ENCODE measurements around the gene MRGPRE. TPM values are rescaled to one million over a fixed set of nuclear protein-coding genes. Genes with fewer than 3 reads are reported as not detected.

Gene MRGPRE
- total RNA-seq, 1 experiment from 2014 or later, result not detected

GRCh38 chr11:3196161-3197043, 35.8 kb downstream of the MRGPRE start:
- DNase-seq (ENCODE audit: low read depth), result no peak

- DNase-seq (ENCODE audit: low read depth), result peak; percentile 15
These were observed 36.7 kb downstream of the MRGPRE start for GRCh38 chr11:3195251-3196160.

GRCh38 chr11:3194016-3194816, 38.0 kb downstream of the MRGPRE start:
- DNase-seq (ENCODE audit: low read depth), result no peak

- DNase-seq (ENCODE audit: low read depth), result no peak
These were observed 38.7 kb downstream of the MRGPRE start for GRCh38 chr11:3193373-3194015.

GRCh38 chr11:3192511-3193372, 39.5 kb downstream of the MRGPRE start:
- DNase-seq (ENCODE audit: low read depth), result no peak

- DNase-seq (ENCODE audit: low read depth), result no peak
These were observed 40.5 kb downstream of the MRGPRE start for GRCh38 chr11:3191586-3192324.

GRCh38 chr11:3190600-3190999, 41.6 kb downstream of the MRGPRE start:
- DNase-seq (ENCODE audit: low read depth), result no peak

GRCh38 chr11:3189886-3190583, 42.2 kb downstream of the MRGPRE start:
- no peak for DNase-seq (ENCODE audit: low read depth)

GRCh38 chr11:3189196-3189843, 42.9 kb downstream of the MRGPRE start:
- no peak for DNase-seq (ENCODE audit: low read depth)

- DNase-seq (ENCODE audit: low read depth), result no peak
These were observed 43.6 kb downstream of the MRGPRE start for GRCh38 chr11:3188496-3189195.

- DNase-seq (ENCODE audit: low read depth), result no peak
These were observed 45.9 kb downstream of the MRGPRE start for GRCh38 chr11:3186166-3186953.

- no peak for DNase-seq (ENCODE audit: low read depth)
These were observed 47.4 kb downstream of the MRGPRE start for GRCh38 chr11:3184732-3185347.

GRCh38 chr11:3183523-3183922, 48.7 kb downstream of the MRGPRE start:
- DNase-seq (ENCODE audit: low read depth), result no peak

GRCh38 chr11:3182462-3182852, 49.8 kb downstream of the MRGPRE start:
- no peak for DNase-seq (ENCODE audit: low read depth)

GRCh38 chr11:3181725-3182461, 50.3 kb downstream of the MRGPRE start:
- DNase-seq (ENCODE audit: low read depth), result no peak

- DNase-seq (ENCODE audit: low read depth), result no peak
These were observed 51.3 kb downstream of the MRGPRE start for GRCh38 chr11:3180869-3181268.

All from LHCN-M2 (cell line).